ENCODE data around the gene KCNQ4.

KCNQ4 gene

DNA sequence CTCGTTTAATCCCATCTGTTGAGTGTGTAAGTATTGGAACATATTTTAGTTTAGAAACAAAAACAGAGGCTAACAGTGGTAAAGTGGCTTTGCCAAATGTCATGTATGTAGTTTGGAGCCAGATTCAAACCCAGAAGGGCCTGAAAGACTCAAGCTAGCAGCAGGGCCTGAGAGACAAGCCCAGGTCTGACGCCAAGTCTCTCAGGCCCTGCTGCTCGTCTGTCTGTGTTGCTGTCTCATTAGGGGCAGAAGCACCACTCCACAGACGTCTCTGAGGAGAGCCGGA lies 70.2 kb downstream of the KCNQ4 start:
- no peaks in the 10 kb centered on the region for H3K9me3 Mint-ChIP-seq
- no peak overlapping the region for H3K27ac Mint-ChIP-seq
- no peaks in the 10 kb centered on the region for H3K27me3 Mint-ChIP-seq
- H3K4me1 Mint-ChIP-seq = peaks cover 5% of the 10 kb centered on the region
- no peak overlapping the region for H3K4me3 Mint-ChIP-seq
- ATAC-seq (no peak), DNase-seq (no peak)
- no peaks in the 10 kb centered on the region for H3K36me3 Mint-ChIP-seq (ENCODE audit: low read depth)

DNA sequence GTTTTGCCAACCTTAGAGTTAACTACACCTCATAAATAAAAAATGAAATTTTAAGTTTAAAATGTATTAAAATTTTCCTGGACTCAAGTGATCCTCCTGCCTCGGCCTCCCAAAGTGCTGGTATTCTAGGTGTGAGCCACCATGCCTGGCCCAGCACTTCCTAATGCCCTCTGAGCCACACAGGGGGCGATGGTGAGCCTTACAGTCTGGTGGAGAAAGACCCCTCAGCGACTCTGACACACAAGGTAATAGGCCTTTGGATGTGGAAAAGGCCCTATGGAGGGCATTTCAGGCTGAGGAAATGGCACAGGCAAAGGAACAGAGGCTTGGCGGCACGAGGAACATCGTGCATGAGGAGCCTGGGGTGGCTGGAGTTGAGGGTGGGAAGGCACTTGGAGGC lies 71.9 kb downstream of the KCNQ4 start:
- H3K36me3 Mint-ChIP-seq (ENCODE audit: low read depth) = no peaks in the 10 kb centered on the region
- peaks cover 10% of the 10 kb centered on the region for H3K27me3 Mint-ChIP-seq
- no peak overlapping the region for H3K4me3 Mint-ChIP-seq
- no peak overlapping the region for H3K27ac Mint-ChIP-seq
- DNase-seq (peak; percentile 37), ATAC-seq (no peak)
- no peaks in the 10 kb centered on the region for H3K9me3 Mint-ChIP-seq
- H3K4me1 Mint-ChIP-seq = no peaks in the 10 kb centered on the region

DNA sequence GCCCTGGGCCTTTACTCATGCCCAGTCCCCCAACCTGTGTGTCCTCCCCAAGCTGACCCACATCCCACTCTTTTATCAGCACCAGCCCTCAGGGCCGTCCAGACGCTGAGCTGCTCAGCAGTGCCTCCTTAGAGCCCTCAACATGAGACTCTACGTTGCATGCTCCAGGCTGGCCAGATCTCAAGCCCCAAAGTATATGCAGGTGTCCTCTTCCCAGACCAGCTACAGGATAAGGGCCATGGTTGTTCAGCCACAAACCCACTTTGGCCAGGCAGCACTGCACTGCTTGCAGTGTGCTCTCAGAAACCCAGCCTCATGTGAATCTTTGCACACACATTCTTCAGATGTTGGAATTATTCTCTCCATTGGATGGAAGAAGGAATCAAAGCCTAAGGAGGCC lies 72.5 kb downstream of the KCNQ4 start:
- ATAC-seq (no peak), DNase-seq (no peak)
- peaks cover 4% of the 10 kb centered on the region for H3K4me1 Mint-ChIP-seq
- H3K27ac Mint-ChIP-seq = no peak overlapping the region
- no peak overlapping the region for H3K4me3 Mint-ChIP-seq
- no peaks in the 10 kb centered on the region for H3K36me3 Mint-ChIP-seq (ENCODE audit: low read depth)
- H3K9me3 Mint-ChIP-seq = no peaks in the 10 kb centered on the region
- H3K27me3 Mint-ChIP-seq = peaks cover 15% of the 10 kb centered on the region

DNA sequence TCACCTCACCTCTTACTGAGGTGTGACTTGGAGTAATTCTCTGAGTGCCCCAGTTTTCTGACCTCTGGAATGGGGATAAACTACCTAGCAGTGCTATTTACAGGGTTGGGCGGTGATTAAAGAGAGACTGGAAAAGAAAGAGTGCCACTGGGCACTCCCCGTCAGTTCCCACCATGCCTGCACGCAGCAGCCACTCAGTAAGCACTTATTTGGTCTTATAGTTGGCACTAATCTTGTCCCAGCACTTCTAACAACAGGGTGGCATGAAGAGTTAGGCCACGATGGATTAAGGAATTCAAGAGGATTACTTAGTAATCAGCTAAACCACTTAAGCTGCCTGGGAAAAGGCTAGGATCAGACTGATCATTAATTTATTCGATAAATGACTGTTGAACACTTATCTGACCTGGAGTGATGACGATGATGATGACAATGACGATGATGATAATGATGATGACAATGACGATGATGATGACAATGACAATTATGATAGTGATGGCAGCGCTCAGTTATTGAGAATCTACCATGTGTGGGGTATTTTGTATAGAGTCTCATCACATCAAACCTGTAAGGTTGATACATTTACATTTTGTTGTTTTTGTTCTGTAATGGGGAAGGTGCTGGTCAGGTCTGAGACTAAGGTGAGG lies 73.2 kb downstream of the KCNQ4 start:
- no peak overlapping the region for H3K27ac Mint-ChIP-seq
- no peaks in the 10 kb centered on the region for H3K36me3 Mint-ChIP-seq (ENCODE audit: low read depth)
- DNase-seq = no peak
- peaks cover 4% of the 10 kb centered on the region for H3K4me1 Mint-ChIP-seq
- H3K9me3 Mint-ChIP-seq = no peaks in the 10 kb centered on the region
- no peak for ATAC-seq
- peaks cover 15% of the 10 kb centered on the region for H3K27me3 Mint-ChIP-seq
- no peak overlapping the region for H3K4me3 Mint-ChIP-seq

DNA sequence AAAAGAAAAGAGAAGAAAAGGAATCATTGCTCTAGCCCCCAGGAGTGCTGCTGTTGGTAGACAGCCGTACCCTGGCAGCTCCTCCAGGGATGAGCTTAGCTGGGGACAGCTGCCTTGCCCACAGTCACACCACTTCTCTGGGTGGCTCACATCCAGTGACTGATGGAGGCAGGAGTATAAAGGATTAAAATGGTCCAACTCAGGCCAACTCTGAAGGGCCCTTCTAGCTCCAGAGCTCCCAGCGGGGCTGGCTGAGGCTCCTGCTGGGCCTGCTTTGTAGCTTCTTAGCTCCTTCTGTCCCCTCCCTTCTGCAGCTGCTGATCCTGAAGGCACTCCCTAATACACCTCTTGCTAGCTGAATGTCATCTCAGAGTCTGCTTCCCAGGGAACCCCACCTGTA lies 74.2 kb downstream of the KCNQ4 start:
- ATAC-seq = no peak
- no peak for DNase-seq
- Mint-ChIP-seq H3K9me3 (no peaks in the 10 kb centered on the region), H3K27me3 (peaks cover 15% of the 10 kb centered on the region), H3K4me1 (peaks cover 10% of the 10 kb centered on the region), H3K4me3 (no peak overlapping the region), H3K27ac (no peak overlapping the region), H3K36me3 (ENCODE audit: low read depth) (no peaks in the 10 kb centered on the region)

DNA sequence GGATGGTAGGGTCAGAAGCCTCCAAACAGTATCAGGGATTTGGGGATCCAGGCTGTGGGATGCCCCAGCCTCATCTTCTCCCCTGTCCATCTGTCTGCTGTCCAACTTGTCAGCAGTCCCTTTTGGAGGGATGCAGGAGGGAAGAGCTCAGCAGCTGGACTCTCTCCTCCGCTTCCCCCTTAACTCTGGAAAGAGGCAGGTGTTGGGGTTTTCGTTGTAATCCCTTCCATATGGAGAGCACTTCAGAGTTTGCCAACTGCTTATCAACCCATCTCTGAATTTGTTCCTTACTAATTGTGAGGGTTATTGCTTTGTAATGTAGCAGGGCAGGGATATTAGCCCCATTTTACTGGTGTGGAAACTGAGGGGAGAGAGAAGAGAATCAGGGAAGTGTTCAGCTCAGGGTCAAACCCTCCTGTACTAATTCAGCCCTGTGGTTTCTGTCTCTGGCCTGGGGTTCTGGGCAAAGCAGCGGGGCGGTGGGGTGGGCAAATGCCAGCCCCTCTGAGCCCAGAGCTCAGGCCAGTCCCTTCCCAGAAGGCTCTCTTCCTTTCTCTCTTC lies 75.3 kb downstream of the KCNQ4 start:
- Mint-ChIP-seq H3K27ac (no peak overlapping the region), H3K27me3 (peaks cover 15% of the 10 kb centered on the region), H3K4me3 (no peak overlapping the region), H3K4me1 (peaks cover 12% of the 10 kb centered on the region), H3K36me3 (ENCODE audit: low read depth) (no peaks in the 10 kb centered on the region), H3K9me3 (no peaks in the 10 kb centered on the region)
- no peak for DNase-seq
- ATAC-seq = no peak

DNA sequence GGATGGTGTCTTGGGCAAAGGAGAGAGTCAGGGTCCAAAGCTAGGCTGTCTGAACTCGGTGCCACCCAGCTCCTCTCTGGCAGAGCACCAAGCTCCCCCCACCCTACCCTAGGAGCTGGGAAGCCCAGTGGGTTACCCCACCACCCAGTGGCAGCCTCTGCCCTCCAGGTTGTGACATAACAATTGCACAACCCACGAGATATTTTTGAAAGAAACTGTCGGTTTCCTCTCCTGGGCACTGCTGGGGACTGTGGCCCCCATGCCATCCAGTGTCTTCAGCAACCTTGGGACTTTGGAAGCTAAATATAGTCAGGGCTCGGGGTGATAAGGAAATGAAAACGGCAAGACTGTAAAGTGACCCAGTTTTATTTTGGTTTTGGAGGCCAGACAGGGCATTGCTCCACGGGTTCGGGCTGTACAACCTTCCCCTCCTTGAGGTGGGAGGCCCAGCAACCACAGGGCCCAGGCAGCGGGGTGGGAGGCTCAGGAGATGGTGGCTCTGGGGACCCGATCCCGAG lies 77.2 kb downstream of the KCNQ4 start:
- H3K9me3 Mint-ChIP-seq = no peaks in the 10 kb centered on the region
- ATAC-seq = no peak
- H3K27ac Mint-ChIP-seq = no peak overlapping the region
- H3K4me1 Mint-ChIP-seq = peaks cover 12% of the 10 kb centered on the region
- peak overlapping the region; percentile 74 for H3K4me3 Mint-ChIP-seq
- H3K36me3 Mint-ChIP-seq (ENCODE audit: low read depth) = no peaks in the 10 kb centered on the region
- H3K27me3 Mint-ChIP-seq = peaks cover 15% of the 10 kb centered on the region
- no peak for DNase-seq

DNA sequence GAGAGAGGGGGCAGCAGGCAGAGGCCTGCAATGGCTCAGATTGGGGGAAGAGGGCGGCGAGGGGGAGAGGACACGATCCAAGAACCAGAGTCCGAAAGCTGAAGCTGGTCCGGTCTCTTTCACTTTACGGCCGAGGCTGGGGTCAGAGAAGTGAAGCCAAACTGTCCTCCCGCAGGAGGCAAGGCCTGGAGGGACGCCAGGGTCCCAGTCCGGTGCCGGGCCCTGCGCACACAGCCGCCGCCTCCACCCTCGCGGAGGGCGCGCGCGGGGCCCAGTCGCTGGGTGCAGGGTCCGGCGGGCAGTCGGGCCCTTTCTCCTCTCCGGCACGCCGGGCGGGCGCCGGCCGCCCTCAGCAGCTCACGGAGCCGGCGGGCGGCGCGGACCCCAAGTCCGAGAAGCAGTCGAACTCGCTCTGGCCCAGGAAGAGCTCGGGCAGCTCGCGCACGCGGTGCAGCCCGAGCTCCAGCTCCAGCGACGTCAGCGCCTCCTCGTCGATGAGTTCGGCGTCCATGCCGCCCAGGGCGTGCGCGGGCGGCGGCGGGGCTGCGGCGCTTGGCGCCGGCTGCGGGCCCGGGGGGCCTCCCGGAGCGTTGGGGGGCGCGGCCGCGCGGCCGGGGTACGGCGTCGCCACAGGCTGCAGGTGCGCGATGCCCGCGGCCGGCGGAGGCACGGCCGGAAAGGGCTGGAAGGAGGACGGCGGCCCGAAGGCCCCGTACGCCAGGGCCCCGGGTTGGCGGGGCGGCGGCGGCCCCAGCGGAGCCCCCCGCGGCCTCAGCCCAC lies 77.8 kb downstream of the KCNQ4 start:
- H3K4me3 Mint-ChIP-seq = peak overlapping the region; percentile 74
- ATAC-seq (no peak), DNase-seq (peak; percentile 32)
- no peaks in the 10 kb centered on the region for H3K9me3 Mint-ChIP-seq
- peaks cover 15% of the 10 kb centered on the region for H3K27me3 Mint-ChIP-seq
- no peaks in the 10 kb centered on the region for H3K36me3 Mint-ChIP-seq (ENCODE audit: low read depth)
- H3K27ac Mint-ChIP-seq = no peak overlapping the region
- peaks cover 12% of the 10 kb centered on the region for H3K4me1 Mint-ChIP-seq

DNA sequence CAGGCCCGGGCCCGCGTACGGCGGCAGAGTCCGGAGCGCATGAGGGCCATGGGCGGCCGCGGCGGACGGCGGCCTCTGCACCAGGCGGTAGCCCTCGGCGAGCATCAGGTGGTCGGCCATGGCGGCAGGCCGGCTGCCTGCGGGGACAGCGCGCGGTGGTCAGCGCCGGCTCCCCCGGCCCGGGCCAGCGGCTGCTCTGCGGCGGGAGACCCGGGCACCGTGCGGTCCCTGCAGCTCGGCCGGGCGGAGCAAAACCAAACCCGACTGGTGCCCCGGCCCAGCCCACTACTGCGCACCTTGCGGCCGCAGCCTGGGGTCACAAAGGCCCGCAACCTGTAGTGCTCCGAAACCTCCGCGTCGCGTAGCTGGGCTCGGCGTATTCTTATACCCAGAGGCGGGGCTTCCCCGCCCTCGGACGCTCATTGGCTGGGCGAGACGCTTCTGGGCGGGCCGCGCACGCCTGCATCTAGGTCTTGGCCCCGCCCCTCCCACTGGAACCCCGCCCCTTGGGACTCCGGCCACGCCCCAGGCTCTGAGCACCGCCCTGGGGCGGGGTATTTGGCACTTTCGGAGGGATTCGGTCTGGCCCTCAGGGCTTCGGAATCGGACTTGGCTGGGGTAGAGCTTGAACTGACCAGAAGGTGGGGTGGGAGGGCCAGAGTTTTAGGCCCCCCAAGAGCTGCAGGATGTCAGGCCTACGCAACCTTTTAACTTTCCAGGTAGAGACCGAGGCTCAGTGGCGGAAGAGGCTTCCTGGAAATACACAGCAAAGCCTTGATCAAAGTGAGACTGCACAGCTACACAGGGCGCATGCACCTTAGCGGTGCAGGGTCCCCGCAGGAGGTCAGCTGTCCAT lies 78.6 kb downstream of the KCNQ4 start, which contains the start of gene CITED4:
CITED4 (minus strand) TSS at position 356 of the 856 bp plus-strand sequence; CDS start at position 120, 236 bp downstream.
- Mint-ChIP-seq H3K36me3 (ENCODE audit: low read depth) (no peaks in the 10 kb centered on the region), H3K27ac (peak within 1 kb of the TSS; percentile 83), H3K4me1 (peaks cover 12% of the 10 kb centered on the region), H3K9me3 (no peaks in the 10 kb centered on the region), H3K4me3 (peak within 1 kb of the TSS; percentile 81), H3K27me3 (peaks cover 15% of the 10 kb centered on the region)
- DNase-seq (peak; percentile 95), ATAC-seq (peak; percentile 96)

DNA sequence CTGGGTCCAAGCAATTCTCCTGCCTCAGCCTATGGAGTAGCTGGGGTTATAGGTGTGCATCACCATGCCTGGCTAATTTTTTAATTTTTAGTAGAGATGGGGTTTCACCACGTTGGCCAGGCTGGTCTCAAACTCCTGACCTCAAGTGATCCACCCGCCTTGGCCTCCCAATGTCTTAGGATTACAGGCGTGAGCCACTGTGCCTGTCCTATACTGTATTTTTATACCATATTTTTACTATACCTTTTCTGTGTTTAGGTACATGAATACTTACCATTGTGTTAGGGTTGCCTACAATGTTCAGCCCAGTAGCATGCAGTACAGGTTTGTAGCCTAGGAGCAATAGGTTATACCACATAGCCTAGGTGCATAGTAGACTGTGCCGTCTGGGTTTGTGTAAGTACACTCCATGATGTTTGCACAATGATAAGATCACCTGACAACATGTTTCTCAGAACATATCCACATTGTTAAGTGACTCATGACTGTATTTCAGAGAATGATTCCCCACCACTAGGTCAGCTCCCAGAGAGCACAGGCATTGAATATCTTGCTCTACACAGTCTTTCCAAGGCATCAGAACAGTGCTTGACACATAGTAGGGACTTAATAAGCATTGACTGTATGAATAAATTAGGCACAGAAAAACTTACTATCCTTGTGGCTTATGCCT lies 84.6 kb downstream of the KCNQ4 start:
- Mint-ChIP-seq H3K36me3 (ENCODE audit: low read depth) (no peaks in the 10 kb centered on the region), H3K4me3 (no peak overlapping the region), H3K4me1 (peaks cover 3% of the 10 kb centered on the region), H3K27me3 (peaks cover 3% of the 10 kb centered on the region), H3K9me3 (no peaks in the 10 kb centered on the region), H3K27ac (no peak overlapping the region)
- no peak for DNase-seq
- peak; percentile 64 for ATAC-seq

DNA sequence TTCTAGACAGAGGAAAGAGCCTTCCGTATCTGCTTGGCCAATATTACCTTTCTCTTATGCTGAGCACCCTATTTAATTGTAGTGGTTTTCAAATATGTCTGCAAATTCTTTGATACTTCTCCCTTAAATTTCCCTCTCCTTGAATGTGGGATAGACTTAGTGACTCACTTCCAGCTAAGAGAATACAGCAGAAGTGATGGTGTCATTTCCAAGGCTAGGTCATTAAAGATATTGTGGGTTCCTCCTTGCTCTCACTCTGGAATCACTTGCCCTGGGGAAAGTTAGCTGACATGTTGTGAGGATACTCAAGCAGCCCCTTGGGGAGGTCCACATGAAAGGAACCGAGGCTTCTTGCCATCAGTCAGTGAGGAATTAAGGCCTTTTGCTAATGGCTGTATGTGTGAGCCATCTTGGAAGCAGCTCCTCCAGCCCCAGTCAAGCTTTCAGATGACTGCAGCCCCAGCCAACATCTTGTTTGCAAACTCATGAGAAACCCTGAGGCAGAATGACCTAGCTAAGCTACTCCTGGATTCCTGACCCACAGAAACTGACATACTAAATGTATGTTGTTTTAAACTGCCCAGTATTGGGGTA lies 86.6 kb downstream of the KCNQ4 start:
- Mint-ChIP-seq H3K27me3 (peaks cover 4% of the 10 kb centered on the region), H3K27ac (no peak overlapping the region), H3K4me1 (peaks cover 14% of the 10 kb centered on the region), H3K4me3 (no peak overlapping the region), H3K9me3 (no peaks in the 10 kb centered on the region), H3K36me3 (ENCODE audit: low read depth) (no peaks in the 10 kb centered on the region)
- DNase-seq (no peak), ATAC-seq (no peak)

DNA sequence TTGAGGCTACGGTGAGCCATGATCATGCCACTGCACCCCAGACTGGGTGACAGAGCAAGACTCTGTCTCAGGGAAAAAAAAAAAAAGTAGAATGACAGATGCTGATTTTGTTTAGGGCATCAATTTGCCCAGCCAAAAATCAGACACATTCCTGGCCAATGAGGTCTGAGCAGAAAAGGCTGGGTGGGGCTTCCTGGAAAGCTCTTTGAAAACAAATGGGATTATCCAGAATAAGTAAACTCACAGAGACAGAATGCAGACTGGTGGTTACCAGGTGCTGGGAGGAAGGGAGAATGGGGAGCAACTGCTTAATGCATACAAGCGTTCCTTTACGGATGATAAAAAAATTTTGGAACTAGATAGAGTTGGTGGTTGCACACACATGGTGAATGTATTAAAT lies 88.7 kb downstream of the KCNQ4 start:
- peaks cover 31% of the 10 kb centered on the region for H3K4me1 Mint-ChIP-seq
- no peak for ATAC-seq
- H3K4me3 Mint-ChIP-seq = no peak overlapping the region
- peaks cover 11% of the 10 kb centered on the region for H3K9me3 Mint-ChIP-seq
- DNase-seq = no peak
- peaks cover 4% of the 10 kb centered on the region for H3K27me3 Mint-ChIP-seq
- peaks cover 9% of the 10 kb centered on the region for H3K36me3 Mint-ChIP-seq (ENCODE audit: low read depth)
- no peak overlapping the region for H3K27ac Mint-ChIP-seq

DNA sequence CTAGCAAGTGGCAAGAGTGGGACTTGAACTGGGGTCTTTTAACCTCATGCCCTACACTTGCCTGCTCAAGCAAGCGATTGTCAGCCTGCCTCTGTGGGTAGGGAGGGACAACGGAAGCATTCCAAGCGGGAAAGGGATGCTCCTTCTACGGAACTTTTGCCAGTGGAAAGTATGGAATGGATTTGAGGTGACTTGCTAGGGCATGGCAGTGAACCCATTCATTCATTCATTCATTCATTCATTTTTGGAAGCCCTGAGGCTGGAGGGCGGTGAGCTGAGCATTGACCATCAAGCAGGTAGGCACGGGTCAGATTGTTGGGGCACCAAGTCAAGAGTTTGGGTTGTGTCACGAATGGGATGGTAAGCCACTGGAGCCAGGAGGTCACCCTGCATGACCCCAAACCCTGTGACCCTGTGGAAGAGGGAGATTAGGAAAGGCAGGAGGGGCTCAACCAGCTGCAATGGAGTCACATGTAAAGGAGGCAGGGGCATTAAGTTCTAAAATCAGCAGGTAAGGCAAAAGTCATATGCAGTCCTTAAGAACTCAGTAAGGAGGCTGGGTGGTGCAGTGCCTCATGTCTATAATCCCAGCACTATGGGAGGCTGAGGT lies 90.4 kb downstream of the KCNQ4 start:
- Mint-ChIP-seq H3K4me3 (no peak overlapping the region), H3K27me3 (peaks cover 4% of the 10 kb centered on the region), H3K9me3 (peaks cover 11% of the 10 kb centered on the region), H3K4me1 (peaks cover 36% of the 10 kb centered on the region), H3K36me3 (ENCODE audit: low read depth) (peaks cover 9% of the 10 kb centered on the region), H3K27ac (no peak overlapping the region)
- ATAC-seq (no peak), DNase-seq (no peak)
